ENCODE measurements around the gene CD248. TPM values are rescaled to one million over a fixed set of nuclear protein-coding genes. Genes with fewer than 3 reads are reported as not detected.
A peak's percentile ranks its signal among the peaks of the same experiment; 100 is the strongest.

CD248 gene
- total RNA-seq, 2 experiments from 2014 or later, result 80.3 to 85.5 TPM

GRCh38 chr11:66292543-66293332 is 24.1 kb downstream of the CD248 start:
- ATAC-seq (ENCODE audit: low read depth) (no peak), DNase-seq (no peak)
- H3K36me3 Mint-ChIP-seq, result no peaks in the 10 kb centered on the region
- POLR2A ChIA-PET, result no interaction called here
- H3K27me3 Mint-ChIP-seq, result peaks cover 35% of the 10 kb centered on the region
- H3K27ac Mint-ChIP-seq, result peak overlapping the region; percentile 5
- peak overlapping the region; percentile 25 for H3K4me3 Mint-ChIP-seq
- no peaks in the 10 kb centered on the region for H3K9me3 Mint-ChIP-seq
- H3K4me1 Mint-ChIP-seq, result peaks cover 23% of the 10 kb centered on the region

- H3K27me3 Mint-ChIP-seq, result peaks cover 35% of the 10 kb centered on the region
- POLR2A ChIA-PET, result interaction anchor here (0.6 kb wide), 1 partner anchor 80 kb away, joined by 7 read pairs; the partner anchor contains the start of gene SLC29A2
- DNase-seq, result no peak
- peak within 1 kb of the TSS; percentile 36 for H3K4me3 Mint-ChIP-seq
- peaks cover 27% of the 10 kb centered on the region for H3K4me1 Mint-ChIP-seq
- no peak for ATAC-seq (ENCODE audit: low read depth)
- H3K27ac Mint-ChIP-seq, result no peak within 1 kb of the TSS
- H3K36me3 Mint-ChIP-seq, result no peaks in the 10 kb centered on the region
- H3K9me3 Mint-ChIP-seq, result no peaks in the 10 kb centered on the region
Measured at GRCh38 chr11:66291706-66292542, 24.9 kb downstream of the CD248 start, which contains the start of gene TMEM151A. TMEM151A (plus strand) TSS chr11:66291894; CDS start chr11:66292014, 120 bp downstream.

GRCh38 chr11:66291303-66291705 is 25.5 kb downstream of the CD248 start:
- Mint-ChIP-seq H3K9me3 (no peaks in the 10 kb centered on the region), H3K4me1 (peaks cover 27% of the 10 kb centered on the region), H3K27ac (no peak overlapping the region)

DNA sequence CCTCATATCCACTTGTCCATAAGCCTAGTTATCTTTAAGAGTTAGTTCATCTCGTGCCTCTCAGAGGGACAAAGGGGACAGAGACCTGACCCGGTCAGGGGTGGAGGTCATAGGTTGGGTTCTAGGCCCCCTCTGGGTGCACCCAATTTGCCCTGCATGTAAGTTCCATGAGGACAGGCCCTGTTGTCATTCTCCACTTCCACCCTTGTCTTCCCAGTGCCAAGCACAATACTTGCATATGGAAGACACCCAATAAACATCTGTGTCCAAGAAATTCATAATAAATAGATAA is 26.6 kb downstream of the CD248 start:
- DNase-seq, result no peak
- H3K4me3 Mint-ChIP-seq, result peak overlapping the region; percentile 93
- H3K9me3 Mint-ChIP-seq, result no peaks in the 10 kb centered on the region
- peaks cover 29% of the 10 kb centered on the region for H3K27me3 Mint-ChIP-seq
- ATAC-seq (ENCODE audit: low read depth), result no peak
- POLR2A ChIA-PET, result no interaction called here
- H3K27ac Mint-ChIP-seq, result peak overlapping the region; percentile 13
- H3K36me3 Mint-ChIP-seq, result no peaks in the 10 kb centered on the region
- peaks cover 27% of the 10 kb centered on the region for H3K4me1 Mint-ChIP-seq

More at GRCh38 chr11:66291303-66291705, 25.5 kb downstream of the CD248 start:
- POLR2A ChIA-PET, result interaction anchor here (0.6 kb wide), 1 partner anchor 81 kb away, joined by 7 read pairs; the partner anchor contains the start of gene SLC29A2
- Mint-ChIP-seq H3K27me3 (peaks cover 29% of the 10 kb centered on the region), H3K4me3 (peak overlapping the region; percentile 36), H3K36me3 (no peaks in the 10 kb centered on the region)
- no peak for ATAC-seq (ENCODE audit: low read depth)
- no peak for DNase-seq

- ATAC-seq (ENCODE audit: low read depth) (peak; percentile 52), DNase-seq (peak; percentile 83)
- no peaks in the 10 kb centered on the region for H3K9me3 Mint-ChIP-seq
- H3K27me3 Mint-ChIP-seq, result peaks cover 29% of the 10 kb centered on the region
- POLR2A ChIA-PET, result interaction anchor here (0.7 to 2.1 kb wide), 17 partner anchors 9 to 171 kb away, joined by 3 to 14 read pairs (median 5); partner anchors contain the start of genes BRMS1, CD248, MRPL11 and RIN1
- H3K27ac Mint-ChIP-seq, result peak overlapping the region; percentile 90
- H3K4me3 Mint-ChIP-seq, result peak overlapping the region; percentile 93
- no peaks in the 10 kb centered on the region for H3K36me3 Mint-ChIP-seq
- H3K4me1 Mint-ChIP-seq, result peaks cover 27% of the 10 kb centered on the region
Measured at GRCh38 chr11:66289548-66290329, 27.1 kb downstream of the CD248 start.

- Mint-ChIP-seq H3K9me3 (no peaks in the 10 kb centered on the region), H3K4me1 (peaks cover 27% of the 10 kb centered on the region), H3K36me3 (no peaks in the 10 kb centered on the region), H3K27ac (peak within 1 kb of the TSS; percentile 90), H3K27me3 (peaks cover 29% of the 10 kb centered on the region), H3K4me3 (peak within 1 kb of the TSS; percentile 93)
- POLR2A ChIA-PET, result interaction anchor here (0.7 to 2.1 kb wide), 19 partner anchors 8 to 170 kb away, joined by 3 to 14 read pairs (median 4); partner anchors contain the start of genes BRMS1, CD248, MRPL11 and RIN1
- DNase-seq (peak; percentile 96), ATAC-seq (ENCODE audit: low read depth) (peak; percentile 97)
Measured at GRCh38 chr11:66288671-66289547, 27.9 kb downstream of the CD248 start, which contains the start of gene YIF1A. YIF1A (minus strand) TSS chr11:66289143; CDS start chr11:66288985, 158 bp downstream.

GRCh38 chr11:66287889-66288670 is 28.8 kb downstream of the CD248 start:
- H3K4me3 Mint-ChIP-seq, result peak overlapping the region; percentile 93
- H3K27ac Mint-ChIP-seq, result peak overlapping the region; percentile 88
- no peaks in the 10 kb centered on the region for H3K36me3 Mint-ChIP-seq
- POLR2A ChIA-PET, result interaction anchor here (0.9 to 2.1 kb wide), 9 partner anchors 20 to 84 kb away, joined by 3 to 14 read pairs (median 6); partner anchors contain the start of genes CD248, RIN1 and SLC29A2
- peaks cover 29% of the 10 kb centered on the region for H3K4me1 Mint-ChIP-seq
- no peak for ATAC-seq (ENCODE audit: low read depth)
- H3K27me3 Mint-ChIP-seq, result peaks cover 23% of the 10 kb centered on the region
- no peak for DNase-seq
- no peaks in the 10 kb centered on the region for H3K9me3 Mint-ChIP-seq

DNA sequence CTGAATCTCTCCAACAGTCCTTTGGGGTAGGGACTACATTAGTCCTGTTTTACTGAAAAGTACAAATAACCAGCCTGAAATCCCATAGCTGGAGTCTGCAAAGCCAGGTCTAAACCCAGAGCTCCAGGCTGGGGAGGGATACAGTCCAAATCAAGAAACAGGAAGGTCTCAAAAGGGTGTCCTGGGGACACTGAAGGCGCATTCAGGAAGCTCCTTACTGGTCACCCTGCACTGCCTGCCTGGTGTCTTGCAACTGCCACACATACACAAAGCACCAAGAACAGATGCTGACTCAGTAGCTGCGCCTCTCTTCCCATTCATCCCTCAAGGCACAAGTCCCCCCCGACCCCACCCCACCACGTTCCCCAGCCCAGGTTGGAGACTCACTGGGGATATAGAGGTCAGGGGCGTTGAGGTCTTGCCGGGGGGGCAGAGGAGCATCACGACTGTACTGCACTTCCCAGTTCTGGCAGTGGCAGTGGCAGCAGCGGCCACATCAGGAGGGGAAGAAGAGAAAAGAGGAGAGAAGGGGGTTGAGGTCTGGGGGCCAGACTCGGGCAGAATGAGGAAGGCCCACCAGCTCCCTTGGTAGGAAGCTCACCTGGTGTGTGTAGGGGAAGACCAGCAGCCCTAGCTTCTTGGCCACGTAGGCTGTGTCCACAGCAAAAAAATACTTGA is 29.5 kb downstream of the CD248 start:
- POLR2A ChIA-PET, result interaction anchor here (1.2 to 1.6 kb wide), 2 partner anchors 19 to 85 kb away, joined by 3 to 5 read pairs; partner anchors contain the start of genes RAB1B and SLC29A2
- H3K27me3 Mint-ChIP-seq, result peaks cover 16% of the 10 kb centered on the region
- H3K4me1 Mint-ChIP-seq, result peaks cover 28% of the 10 kb centered on the region
- no peaks in the 10 kb centered on the region for H3K36me3 Mint-ChIP-seq
- H3K27ac Mint-ChIP-seq, result peak overlapping the region; percentile 65
- H3K4me3 Mint-ChIP-seq, result peak overlapping the region; percentile 67
- ATAC-seq (ENCODE audit: low read depth) (no peak), DNase-seq (no peak)
- H3K9me3 Mint-ChIP-seq, result no peaks in the 10 kb centered on the region

- H3K4me1 Mint-ChIP-seq, result peaks cover 30% of the 10 kb centered on the region
- H3K4me3 Mint-ChIP-seq, result no peak overlapping the region
- DNase-seq, result no peak
- H3K9me3 Mint-ChIP-seq, result no peaks in the 10 kb centered on the region
- POLR2A ChIA-PET, result interaction anchor here (1.2 to 1.6 kb wide), 2 partner anchors 19 to 85 kb away, joined by 3 to 5 read pairs; partner anchors contain the start of genes RAB1B and SLC29A2
- ATAC-seq (ENCODE audit: low read depth), result no peak
- H3K27ac Mint-ChIP-seq, result no peak overlapping the region
- H3K27me3 Mint-ChIP-seq, result peaks cover 15% of the 10 kb centered on the region
- H3K36me3 Mint-ChIP-seq, result no peaks in the 10 kb centered on the region
Measured at GRCh38 chr11:66286699-66287098, 30.1 kb downstream of the CD248 start.

DNA sequence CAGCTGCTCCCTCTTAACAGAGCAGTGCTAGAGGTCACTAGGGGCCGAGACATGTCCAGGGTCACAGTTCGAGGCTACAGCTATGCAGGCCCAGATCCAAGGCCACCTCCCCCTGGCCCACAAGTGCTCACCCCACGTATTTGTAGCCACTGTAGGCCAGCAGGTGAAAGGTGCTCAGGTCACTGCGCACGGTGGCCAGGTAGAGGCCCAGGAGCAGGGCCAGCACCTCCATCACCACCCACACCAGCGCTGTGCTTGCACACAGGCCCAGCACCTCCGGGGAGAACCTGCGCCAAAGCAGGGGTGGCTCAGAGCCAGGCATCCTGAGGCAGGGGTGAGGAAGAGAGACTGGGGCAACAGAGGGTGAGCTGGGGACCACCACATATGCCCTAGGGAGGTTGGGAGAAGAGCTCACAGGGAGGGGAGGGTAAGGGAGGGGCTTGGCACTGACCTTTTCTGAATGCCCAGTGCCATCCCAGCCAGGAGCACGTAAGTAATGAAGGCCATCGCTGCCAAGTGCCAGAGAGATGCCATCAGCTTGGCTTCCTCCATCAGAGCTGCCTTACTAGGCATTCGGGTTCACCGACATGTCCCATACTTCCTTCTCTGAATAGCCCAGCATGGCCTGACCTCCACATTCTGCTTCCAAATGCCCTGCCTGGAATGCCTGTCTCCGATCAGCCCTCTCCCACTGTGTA is 31.4 kb downstream of the CD248 start:
- H3K27ac Mint-ChIP-seq, result no peak overlapping the region

More for the DNA sequence above, 31.4 kb downstream of the CD248 start:
- POLR2A ChIA-PET, result no interaction called here
- peaks cover 26% of the 10 kb centered on the region for H3K4me1 Mint-ChIP-seq
- peaks cover 4% of the 10 kb centered on the region for H3K27me3 Mint-ChIP-seq
- no peaks in the 10 kb centered on the region for H3K36me3 Mint-ChIP-seq
- H3K9me3 Mint-ChIP-seq, result no peaks in the 10 kb centered on the region
- no peak overlapping the region for H3K4me3 Mint-ChIP-seq
- DNase-seq, result no peak
- no peak for ATAC-seq (ENCODE audit: low read depth)
